Measurements from ENCODE around the gene TSPAN5.
"Not testable (repeated sequence)": the region's sequence is repeated elsewhere in the genome, so short reads cannot be mapped to it uniquely, and the experiment has no call there.

The TSPAN5 gene

GRCh38 chr4:98469771-98470170 is 188.6 kb downstream of the TSPAN5 start:
- in situ Hi-C loops (cut with MboI; ENCODE audit: low sequenced_read_pairs), result no loop called here

DNA sequence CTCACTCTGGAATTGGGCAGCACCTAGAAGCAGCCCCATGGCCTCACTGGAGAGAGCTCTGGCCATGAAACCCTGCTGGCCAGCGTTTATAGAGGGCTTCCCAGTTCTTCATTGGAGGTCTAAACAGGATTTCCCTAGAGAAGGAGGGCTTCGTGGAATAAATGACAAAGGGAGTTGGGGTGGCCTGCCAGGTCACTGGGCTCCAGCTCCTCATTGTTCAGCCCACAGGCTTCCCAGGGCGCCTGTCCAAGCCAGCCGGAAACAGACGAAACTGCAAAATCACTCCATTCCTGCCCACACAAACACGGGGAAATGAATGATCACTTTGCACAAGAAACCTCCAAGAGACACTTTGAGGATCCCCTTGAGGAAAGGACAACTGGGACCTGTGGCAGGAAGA is 189.7 kb downstream of the TSPAN5 start:
- in situ Hi-C loops (cut with MboI; ENCODE audit: low sequenced_read_pairs), result no loop called here

- in situ Hi-C loops (cut with MboI; ENCODE audit: low sequenced_read_pairs), result no loop called here
Observed at GRCh38 chr4:98467627-98468072, 190.8 kb downstream of the TSPAN5 start.

DNA sequence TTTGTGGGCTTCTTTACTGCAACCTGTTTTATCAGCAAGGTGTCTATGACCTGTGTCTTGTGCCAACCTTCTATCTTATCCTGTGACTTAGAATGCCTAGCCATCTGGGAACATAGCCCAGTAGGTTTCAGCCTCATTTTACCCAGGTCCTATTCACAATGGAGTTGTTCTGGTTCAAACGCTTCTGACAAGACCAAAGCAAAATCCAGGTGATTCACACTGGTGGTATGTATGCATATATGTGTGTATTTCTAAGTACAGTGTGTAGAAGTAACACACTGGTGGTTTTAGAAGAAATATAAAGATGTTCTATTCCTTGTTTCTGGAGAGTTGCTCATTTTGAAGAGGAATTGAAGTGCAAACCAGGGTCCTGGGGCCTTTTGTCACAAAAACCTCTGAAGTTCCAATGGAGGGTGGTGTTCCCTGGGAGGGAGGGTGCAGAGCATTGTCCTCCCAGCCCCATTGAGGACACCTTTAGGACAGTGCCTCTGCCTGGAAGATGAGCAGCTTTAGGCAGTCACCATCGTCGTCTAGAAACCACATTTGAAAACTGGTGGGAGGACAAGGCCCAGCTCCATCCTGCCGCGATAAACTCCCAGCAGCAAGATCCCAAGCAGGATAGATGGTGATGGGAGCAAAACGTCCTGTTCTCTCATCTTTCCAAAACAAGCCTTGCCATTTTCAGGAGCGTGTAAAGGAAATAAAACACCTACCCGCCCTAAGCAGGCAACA is 191.4 kb downstream of the TSPAN5 start:
- in situ Hi-C loops (cut with MboI; ENCODE audit: low sequenced_read_pairs), result no loop called here

GRCh38 chr4:98462487-98462886 is 195.9 kb downstream of the TSPAN5 start:
- in situ Hi-C loops (cut with MboI; ENCODE audit: low sequenced_read_pairs), result no loop called here

- in situ Hi-C loops (cut with MboI; ENCODE audit: low sequenced_read_pairs), result not testable (repeated sequence)
Observed at GRCh38 chr4:98461121-98461865, 197.1 kb downstream of the TSPAN5 start.

- in situ Hi-C loops (cut with MboI; ENCODE audit: low sequenced_read_pairs), result not testable (repeated sequence)
Observed at GRCh38 chr4:98457422-98457821, 201.0 kb downstream of the TSPAN5 start.

DNA sequence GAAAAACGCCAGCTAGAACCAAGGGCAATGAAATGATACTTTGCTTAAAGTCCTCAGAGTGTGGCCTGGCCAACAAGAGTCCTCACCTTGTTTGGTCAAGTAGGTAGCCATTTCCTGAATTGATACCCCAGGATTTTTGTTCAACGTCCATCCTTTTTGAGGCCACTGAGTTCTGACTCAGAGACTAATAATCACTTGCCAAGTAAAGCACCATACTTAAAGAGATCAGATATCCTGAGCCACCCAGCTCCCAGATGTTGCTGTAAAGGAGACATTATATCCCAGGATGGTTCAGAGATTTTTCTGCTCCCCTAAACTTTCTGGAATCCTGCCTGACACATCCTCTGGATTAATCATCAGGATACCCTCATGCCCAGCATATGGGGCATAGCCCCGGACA is 206.3 kb downstream of the TSPAN5 start:
- in situ Hi-C loops (cut with MboI; ENCODE audit: low sequenced_read_pairs), result no loop called here

- in situ Hi-C loops (cut with MboI; ENCODE audit: low sequenced_read_pairs), result no loop called here
Observed at GRCh38 chr4:98448908-98449307, 209.5 kb downstream of the TSPAN5 start.

- in situ Hi-C loops (cut with MboI; ENCODE audit: low sequenced_read_pairs), result no loop called here
Observed at GRCh38 chr4:98447648-98448047, 210.8 kb downstream of the TSPAN5 start.

GRCh38 chr4:98446499-98447375 is 211.7 kb downstream of the TSPAN5 start:
- in situ Hi-C loops (cut with MboI; ENCODE audit: low sequenced_read_pairs), result no loop called here

DNA sequence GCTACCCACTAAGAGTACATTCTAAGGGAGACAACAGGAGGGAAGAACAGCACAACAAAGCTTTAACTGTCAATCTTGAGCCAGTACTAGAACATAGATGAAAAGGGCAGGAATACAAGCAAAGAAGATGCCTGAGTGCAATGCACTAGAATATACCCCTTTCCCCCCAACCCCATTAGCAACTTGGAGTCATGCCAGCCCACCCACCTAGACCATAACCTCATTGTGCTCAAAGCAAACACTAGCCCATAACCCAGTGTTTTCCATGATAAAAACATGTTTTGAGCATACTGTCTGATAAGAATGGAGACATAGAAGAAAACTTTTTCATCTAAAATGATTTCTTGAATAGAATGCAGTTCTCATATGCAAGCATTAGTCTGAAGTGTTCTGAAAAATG is 214.0 kb downstream of the TSPAN5 start:
- in situ Hi-C loops (cut with MboI; ENCODE audit: low sequenced_read_pairs), result no loop called here

DNA sequence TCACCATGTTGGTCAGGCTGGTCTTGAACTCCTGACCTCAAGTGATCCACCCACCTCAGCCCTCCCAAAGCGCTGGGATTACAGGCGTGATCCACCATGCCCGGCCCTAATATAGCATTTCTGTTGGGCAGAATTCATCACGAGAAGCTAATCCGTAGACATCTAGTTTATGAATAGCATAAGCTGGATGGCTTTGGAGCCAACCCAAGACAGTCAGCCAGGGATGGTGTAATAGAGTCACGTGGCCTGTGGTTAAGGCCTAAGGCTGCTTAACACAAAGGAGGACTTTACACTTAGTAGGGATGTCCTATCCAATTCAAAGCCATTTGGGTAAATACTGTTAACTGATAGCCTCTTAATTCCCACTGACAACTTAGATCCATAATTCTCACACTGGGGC is 223.6 kb downstream of the TSPAN5 start:
- in situ Hi-C loops (cut with MboI; ENCODE audit: low sequenced_read_pairs), result no loop called here

- in situ Hi-C loops (cut with MboI; ENCODE audit: low sequenced_read_pairs), result no loop called here
Observed at GRCh38 chr4:98433691-98434090, 224.7 kb downstream of the TSPAN5 start.

- in situ Hi-C loops (cut with MboI; ENCODE audit: low sequenced_read_pairs), result no loop called here
Observed at GRCh38 chr4:98430708-98431403, 227.6 kb downstream of the TSPAN5 start.

DNA sequence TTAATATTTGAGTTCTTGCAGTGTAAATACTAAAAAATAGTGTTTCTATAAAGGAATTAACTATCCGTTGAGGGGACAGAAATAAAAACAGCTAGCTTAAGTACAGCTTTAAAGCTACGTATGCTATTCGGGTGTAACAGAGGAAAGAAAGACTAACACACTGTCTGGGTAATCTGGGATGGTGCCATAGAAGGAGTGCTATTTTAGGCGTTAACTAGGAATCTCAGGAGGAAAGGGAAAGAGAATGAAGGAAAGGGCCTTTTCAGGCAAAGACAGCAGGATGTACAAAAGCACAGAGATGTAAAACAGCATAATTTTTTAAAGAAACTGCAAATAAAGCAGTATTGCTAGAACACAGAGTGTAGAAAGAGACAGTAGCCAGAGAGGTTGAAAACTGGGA is 235.4 kb downstream of the TSPAN5 start:
- in situ Hi-C loops (cut with MboI; ENCODE audit: low sequenced_read_pairs), result no loop called here

DNA sequence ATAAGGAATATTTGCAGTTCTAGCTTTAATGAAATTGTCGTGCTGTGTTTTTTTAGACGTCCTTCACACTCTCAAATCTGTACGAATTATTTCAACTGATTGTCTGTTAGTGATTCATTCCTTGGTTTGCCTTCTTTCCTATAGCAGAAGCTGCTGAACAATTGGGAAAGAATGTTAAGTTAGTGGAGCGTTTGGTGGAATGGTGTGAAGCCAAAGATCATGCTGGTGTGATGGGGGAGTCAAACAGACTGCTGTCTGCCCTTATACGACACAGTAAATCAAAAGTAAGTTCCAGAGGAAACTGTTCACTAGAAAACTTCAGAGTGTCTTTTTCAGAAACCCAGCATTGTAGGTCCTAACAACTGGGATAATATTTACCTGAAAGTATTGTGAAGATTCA is 237.3 kb downstream of the TSPAN5 start:
- in situ Hi-C loops (cut with MboI; ENCODE audit: low sequenced_read_pairs), result no loop called here

All from HL-60/S4 (cell line).